ENCODE measurements around the gene ZFP36L1. TPM values are rescaled to one million over a fixed set of nuclear protein-coding genes. Genes with fewer than 3 reads are reported as not detected.

ZFP36L1 gene
- total RNA-seq, 1 experiment from 2014 or later = 426 TPM

GRCh38 chr14:68795597-68796417, 2.9 kb upstream of the ZFP36L1 start:
- ChIA-PET CTCF (interaction anchor here (0.5 to 2.9 kb wide), 14 partner anchors 11 to 853 kb away, joined by 3 to 24 read pairs (median 3); no protein-coding TSS in a partner anchor), POLR2A (interaction anchor here (0.6 to 3.4 kb wide), 65 partner anchors 8 to 860 kb away, joined by 3 to 90 read pairs (median 4); no protein-coding TSS in a partner anchor)
- TF ChIP-seq CTCF (IDR thresholded peaks at IDR 0.05; ENCODE audit: unreplicated experiment) = peak; percentile 72
- Mint-ChIP-seq H3K9me3 (ENCODE audit: unreplicated experiment) (no peaks in the 10 kb centered on the region), H3K27ac (ENCODE audit: low read depth, unreplicated experiment) (peak overlapping the region; percentile 97), H3K4me3 (ENCODE audit: unreplicated experiment) (peak overlapping the region; percentile 98), H3K4me1 (ENCODE audit: insufficient read depth, unreplicated experiment) (peaks cover 15% of the 10 kb centered on the region), H3K36me3 (ENCODE audit: insufficient read depth, unreplicated experiment) (peaks cover 44% of the 10 kb centered on the region), H3K27me3 (ENCODE audit: insufficient read depth, unreplicated experiment) (no peaks in the 10 kb centered on the region)
- intact Hi-C loops (cut with micrococcal nuclease) = no loop called here
- DNase-seq (ENCODE audit: unreplicated experiment) = peak; percentile 81
- BruUV-seq (replicated peaks) = no TSS peak

GRCh38 chr14:68794851-68795596, 2.2 kb upstream of the ZFP36L1 start:
- intact Hi-C loops (cut with micrococcal nuclease) = loop anchor here (5.0 kb wide), 2 partner anchors 653 to 713 kb away; no protein-coding TSS in a partner anchor
- H3K9me3 Mint-ChIP-seq (ENCODE audit: unreplicated experiment) = no peaks in the 10 kb centered on the region
- H3K36me3 Mint-ChIP-seq (ENCODE audit: insufficient read depth, unreplicated experiment) = peaks cover 52% of the 10 kb centered on the region
- POLR2A ChIA-PET = interaction anchor here (0.6 to 3.4 kb wide), 60 partner anchors 8 to 858 kb away, joined by 3 to 90 read pairs (median 4); no protein-coding TSS in a partner anchor
- BruUV-seq (replicated peaks) = TSS peak; percentile 70
- H3K27ac Mint-ChIP-seq (ENCODE audit: low read depth, unreplicated experiment) = peak overlapping the region; percentile 97
- no peak for TF ChIP-seq CTCF (IDR thresholded peaks at IDR 0.05; ENCODE audit: unreplicated experiment)
- CTCF ChIA-PET = interaction anchor here (0.5 to 2.9 kb wide), 8 partner anchors 13 to 851 kb away, joined by 3 to 24 read pairs (median 4); no protein-coding TSS in a partner anchor
- no peaks in the 10 kb centered on the region for H3K27me3 Mint-ChIP-seq (ENCODE audit: insufficient read depth, unreplicated experiment)
- DNase-seq (ENCODE audit: unreplicated experiment) = peak; percentile 73
- peak overlapping the region; percentile 98 for H3K4me3 Mint-ChIP-seq (ENCODE audit: unreplicated experiment)
- peaks cover 11% of the 10 kb centered on the region for H3K4me1 Mint-ChIP-seq (ENCODE audit: insufficient read depth, unreplicated experiment)

GRCh38 chr14:68794130-68794850, 1.4 kb upstream of the ZFP36L1 start:
- POLR2A ChIA-PET = interaction anchor here (0.7 to 3.4 kb wide), 28 partner anchors 11 to 857 kb away, joined by 3 to 90 read pairs (median 6); no protein-coding TSS in a partner anchor
- no peaks in the 10 kb centered on the region for H3K9me3 Mint-ChIP-seq (ENCODE audit: unreplicated experiment)
- intact Hi-C loops (cut with micrococcal nuclease) = loop anchor here (5.0 kb wide), 2 partner anchors 652 to 712 kb away; no protein-coding TSS in a partner anchor

More at GRCh38 chr14:68794130-68794850, 1.4 kb upstream of the ZFP36L1 start:
- H3K27ac Mint-ChIP-seq (ENCODE audit: low read depth, unreplicated experiment) = peak overlapping the region; percentile 97
- peaks cover 10% of the 10 kb centered on the region for H3K4me1 Mint-ChIP-seq (ENCODE audit: insufficient read depth, unreplicated experiment)
- H3K36me3 Mint-ChIP-seq (ENCODE audit: insufficient read depth, unreplicated experiment) = peaks cover 59% of the 10 kb centered on the region
- no peaks in the 10 kb centered on the region for H3K27me3 Mint-ChIP-seq (ENCODE audit: insufficient read depth, unreplicated experiment)
- peak overlapping the region; percentile 98 for H3K4me3 Mint-ChIP-seq (ENCODE audit: unreplicated experiment)
- DNase-seq (ENCODE audit: unreplicated experiment) = peak; percentile 92
- no TSS peak for BruUV-seq (replicated peaks)
- CTCF ChIA-PET = interaction anchor here (0.7 to 2.9 kb wide), 2 partner anchors 22 to 566 kb away, joined by 3 to 24 read pairs; no protein-coding TSS in a partner anchor
- TF ChIP-seq CTCF (IDR thresholded peaks at IDR 0.05; ENCODE audit: unreplicated experiment) = no peak

Data from MCF 10A (cell line).